ENCODE data around the gene GAPDH.
"Not testable (repeated sequence)": the region's sequence is repeated elsewhere in the genome, so short reads cannot be mapped to it uniquely, and the experiment has no call there.

The GAPDH gene

DNA sequence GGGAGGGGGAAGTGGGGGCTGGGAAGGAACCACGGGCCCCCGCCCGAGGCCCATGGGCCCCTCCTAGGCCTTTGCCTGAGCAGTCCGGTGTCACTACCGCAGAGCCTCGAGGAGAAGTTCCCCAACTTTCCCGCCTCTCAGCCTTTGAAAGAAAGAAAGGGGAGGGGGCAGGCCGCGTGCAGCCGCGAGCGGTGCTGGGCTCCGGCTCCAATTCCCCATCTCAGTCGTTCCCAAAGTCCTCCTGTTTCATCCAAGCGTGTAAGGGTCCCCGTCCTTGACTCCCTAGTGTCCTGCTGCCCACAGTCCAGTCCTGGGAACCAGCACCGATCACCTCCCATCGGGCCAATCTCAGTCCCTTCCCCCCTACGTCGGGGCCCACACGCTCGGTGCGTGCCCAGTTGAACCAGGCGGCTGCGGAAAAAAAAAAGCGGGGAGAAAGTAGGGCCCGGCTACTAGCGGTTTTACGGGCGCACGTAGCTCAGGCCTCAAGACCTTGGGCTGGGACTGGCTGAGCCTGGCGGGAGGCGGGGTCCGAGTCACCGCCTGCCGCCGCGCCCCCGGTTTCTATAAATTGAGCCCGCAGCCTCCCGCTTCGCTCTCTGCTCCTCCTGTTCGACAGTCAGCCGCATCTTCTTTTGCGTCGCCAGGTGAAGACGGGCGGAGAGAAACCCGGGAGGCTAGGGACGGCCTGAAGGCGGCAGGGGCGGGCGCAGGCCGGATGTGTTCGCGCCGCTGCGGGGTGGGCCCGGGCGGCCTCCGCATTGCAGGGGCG, at the start of gene GAPDH:
Gene GAPDH (plus strand): TSS at position 595 of the 772 bp plus-strand sequence. CDS start 316 bp downstream, outside the sequence.
- TF ChIP-seq ZNF8 (CRISPR knock-in tag; IDR thresholded peaks at IDR 0.05): no peak
- TF ChIP-seq ESRRG (CRISPR knock-in tag; IDR thresholded peaks at IDR 0.05): no peak
- TF ChIP-seq CSRNP3 (CRISPR knock-in tag; IDR thresholded peaks at IDR 0.05): no peak
- peak; percentile 67 for ATAC-seq

- no peak for ATAC-seq
- TF ChIP-seq ZC3H10 (CRISPR knock-in tag; IDR thresholded peaks at IDR 0.05) (no peak), GLIS3 (CRISPR knock-in tag; IDR thresholded peaks at IDR 0.05) (no peak), CREB5 (CRISPR knock-in tag; IDR thresholded peaks at IDR 0.05; ENCODE audit: low read depth) (no peak)
These were observed 46.1 kb upstream of the GAPDH start for GRCh38 chr12:6488240-6488639.

DNA sequence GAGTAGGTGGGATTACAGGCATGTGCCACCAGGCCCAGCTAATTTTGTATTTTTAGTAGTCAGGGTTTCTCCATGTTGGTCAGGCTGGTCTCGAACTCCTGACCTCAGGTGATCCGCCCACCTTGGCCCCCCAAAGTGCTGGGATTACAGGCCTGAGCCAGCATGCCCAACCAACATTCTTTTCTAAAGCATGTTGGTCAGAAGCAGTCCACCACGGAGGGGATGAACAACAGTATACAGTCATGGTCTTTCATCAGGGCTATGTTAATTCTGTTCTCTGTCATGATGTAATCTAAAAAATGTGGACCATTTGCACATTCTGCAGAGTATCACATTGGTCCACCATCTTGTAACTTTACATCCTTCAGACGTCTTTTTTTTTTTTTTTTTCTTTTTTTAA, 44.9 kb upstream of the GAPDH start:
- ATAC-seq: no peak
- TF ChIP-seq CSDC2 (CRISPR knock-in tag; IDR thresholded peaks at IDR 0.05): no peak
- TF ChIP-seq ZNF70 (CRISPR knock-in tag; IDR thresholded peaks at IDR 0.05): no peak
- TF ChIP-seq ZFP30 (CRISPR knock-in tag; IDR thresholded peaks at IDR 0.05): no peak
- no peak for TF ChIP-seq TCF4 (CRISPR knock-in tag; IDR thresholded peaks at IDR 0.05; ENCODE audit: borderline replicate concordance)
- no peak for TF ChIP-seq PPARA (CRISPR knock-in tag; IDR thresholded peaks at IDR 0.05; ENCODE audit: borderline replicate concordance)

DNA sequence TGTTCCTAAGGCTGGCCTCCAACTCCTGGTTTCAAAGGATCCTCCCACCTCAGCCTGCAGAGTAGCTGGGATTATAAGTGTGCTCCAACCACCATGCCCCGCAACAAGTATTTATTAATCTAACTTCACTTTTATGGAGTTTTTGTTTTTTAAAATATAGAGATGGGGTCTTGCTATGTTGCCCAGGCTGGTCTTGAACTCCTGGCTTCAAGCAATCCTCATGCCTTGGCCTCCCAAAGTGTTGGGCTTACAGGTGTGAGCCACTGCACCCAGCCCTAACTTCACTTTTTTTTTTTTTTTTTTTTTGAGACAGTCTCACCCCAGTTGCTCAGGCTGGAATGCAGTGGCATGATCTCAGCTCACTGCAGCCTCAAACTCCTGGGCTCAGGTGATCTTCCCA, 43.6 kb upstream of the GAPDH start:
- not testable (repeated sequence) for ATAC-seq

GRCh38 chr12:6492838-6493496, 41.4 kb upstream of the GAPDH start, which contains the start of gene MRPL51:
MRPL51 (minus strand) TSS chr12:6493262; CDS start chr12:6493136, 126 bp downstream.
- TF ChIP-seq ESRRG (CRISPR knock-in tag; IDR thresholded peaks at IDR 0.05): no peak
- no peak for TF ChIP-seq ZC3H10 (CRISPR knock-in tag; IDR thresholded peaks at IDR 0.05)
- TF ChIP-seq PPARA (CRISPR knock-in tag; IDR thresholded peaks at IDR 0.05; ENCODE audit: borderline replicate concordance): no peak
- TF ChIP-seq, protein P1, sequence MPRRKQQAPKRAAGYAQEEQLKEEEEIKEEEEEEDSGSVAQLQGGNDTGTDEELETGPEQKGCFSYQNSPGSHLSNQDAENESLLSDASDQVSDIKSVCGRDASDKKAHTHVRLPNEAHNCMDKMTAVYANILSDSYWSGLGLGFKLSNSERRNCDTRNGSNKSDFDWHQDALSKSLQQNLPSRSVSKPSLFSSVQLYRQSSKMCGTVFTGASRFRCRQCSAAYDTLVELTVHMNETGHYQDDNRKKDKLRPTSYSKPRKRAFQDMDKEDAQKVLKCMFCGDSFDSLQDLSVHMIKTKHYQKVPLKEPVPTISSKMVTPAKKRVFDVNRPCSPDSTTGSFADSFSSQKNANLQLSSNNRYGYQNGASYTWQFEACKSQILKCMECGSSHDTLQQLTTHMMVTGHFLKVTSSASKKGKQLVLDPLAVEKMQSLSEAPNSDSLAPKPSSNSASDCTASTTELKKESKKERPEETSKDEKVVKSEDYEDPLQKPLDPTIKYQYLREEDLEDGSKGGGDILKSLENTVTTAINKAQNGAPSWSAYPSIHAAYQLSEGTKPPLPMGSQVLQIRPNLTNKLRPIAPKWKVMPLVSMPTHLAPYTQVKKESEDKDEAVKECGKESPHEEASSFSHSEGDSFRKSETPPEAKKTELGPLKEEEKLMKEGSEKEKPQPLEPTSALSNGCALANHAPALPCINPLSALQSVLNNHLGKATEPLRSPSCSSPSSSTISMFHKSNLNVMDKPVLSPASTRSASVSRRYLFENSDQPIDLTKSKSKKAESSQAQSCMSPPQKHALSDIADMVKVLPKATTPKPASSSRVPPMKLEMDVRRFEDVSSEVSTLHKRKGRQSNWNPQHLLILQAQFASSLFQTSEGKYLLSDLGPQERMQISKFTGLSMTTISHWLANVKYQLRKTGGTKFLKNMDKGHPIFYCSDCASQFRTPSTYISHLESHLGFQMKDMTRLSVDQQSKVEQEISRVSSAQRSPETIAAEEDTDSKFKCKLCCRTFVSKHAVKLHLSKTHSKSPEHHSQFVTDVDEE (CRISPR knock-in tag; IDR thresholded peaks at IDR 0.05): no peak
- no peak for TF ChIP-seq CSDC2 (CRISPR knock-in tag; IDR thresholded peaks at IDR 0.05)
- TF ChIP-seq SNAI2 (CRISPR knock-in tag; IDR thresholded peaks at IDR 0.05): no peak
- ATAC-seq: peak; percentile 87

GRCh38 chr12:6493497-6494257, 40.6 kb upstream of the GAPDH start, which contains the start of gene NCAPD2:
NCAPD2 (plus strand) TSS chr12:6494102; CDS start chr12:6495099, 997 bp downstream.
- 0 out of 2 replicates have a peak, but pooled peaks have one; percentile 28 for TF ChIP-seq GLIS3 (CRISPR knock-in tag; IDR thresholded peaks at IDR 0.05)
- TF ChIP-seq, protein P2, sequence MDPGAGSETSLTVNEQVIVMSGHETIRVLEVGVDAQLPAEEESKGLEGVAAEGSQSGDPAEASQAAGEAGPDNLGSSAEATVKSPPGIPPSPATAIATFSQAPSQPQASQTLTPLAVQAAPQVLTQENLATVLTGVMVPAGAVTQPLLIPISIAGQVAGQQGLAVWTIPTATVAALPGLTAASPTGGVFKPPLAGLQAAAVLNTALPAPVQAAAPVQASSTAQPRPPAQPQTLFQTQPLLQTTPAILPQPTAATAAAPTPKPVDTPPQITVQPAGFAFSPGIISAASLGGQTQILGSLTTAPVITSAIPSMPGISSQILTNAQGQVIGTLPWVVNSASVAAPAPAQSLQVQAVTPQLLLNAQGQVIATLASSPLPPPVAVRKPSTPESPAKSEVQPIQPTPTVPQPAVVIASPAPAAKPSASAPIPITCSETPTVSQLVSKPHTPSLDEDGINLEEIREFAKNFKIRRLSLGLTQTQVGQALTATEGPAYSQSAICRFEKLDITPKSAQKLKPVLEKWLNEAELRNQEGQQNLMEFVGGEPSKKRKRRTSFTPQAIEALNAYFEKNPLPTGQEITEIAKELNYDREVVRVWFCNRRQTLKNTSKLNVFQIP (CRISPR knock-in tag; IDR thresholded peaks at IDR 0.05; ENCODE audit: borderline replicate concordance, low read depth): no peak
- ATAC-seq: peak; percentile 95
